LNCaP clone FGC (cell line): Measurements from ENCODE around the gene FAM83B.

ENCODE experiments used
- DNase-seq: peaks from one replicate; pipeline ENCODE4 v3.0.0-alpha.2; 2011; ENCODE audit warnings: low read depth
- H3K4me3 ChIP-seq: 2 replicates; pipeline ENCODE4 v1.5.1; 2011; ENCODE audit warnings: mild to moderate bottlenecking, low read depth, low read length, control low read depth
- CTCF ChIP-seq: IDR thresholded peaks from 2 replicates; pipeline ENCODE4 v1.5.1; 2012; ENCODE audit warnings: mild to moderate bottlenecking; ENCODE audit not compliant: control insufficient read depth, insufficient read depth; ENCODE audit errors: extremely low read depth

Gene FAM83B

GRCh38 chr6:54896302-54896701 lies 49.7 kb downstream of the FAM83B start:
- no peak for TF ChIP-seq CTCF
- no peak overlapping the region for H3K4me3 ChIP-seq
- DNase-seq, result no peak

- DNase-seq, result no peak
- no peak for TF ChIP-seq CTCF
- no peak overlapping the region for H3K4me3 ChIP-seq
Measured at GRCh38 chr6:54897462-54898189, 51.1 kb downstream of the FAM83B start.

- DNase-seq, result no peak
- TF ChIP-seq CTCF, result no peak
- no peak overlapping the region for H3K4me3 ChIP-seq
Measured at GRCh38 chr6:54898767-54899166, 52.2 kb downstream of the FAM83B start.

- H3K4me3 ChIP-seq, result no peak overlapping the region
- no peak for TF ChIP-seq CTCF
- DNase-seq, result no peak
Measured at GRCh38 chr6:54899442-54899841, 52.9 kb downstream of the FAM83B start.

GRCh38 chr6:54899986-54900385 lies 53.4 kb downstream of the FAM83B start:
- no peak for TF ChIP-seq CTCF
- no peak overlapping the region for H3K4me3 ChIP-seq
- DNase-seq, result no peak

- DNase-seq, result no peak
Measured at GRCh38 chr6:54900666-54901065, 54.1 kb downstream of the FAM83B start.

More at GRCh38 chr6:54900666-54901065, 54.1 kb downstream of the FAM83B start:
- no peak overlapping the region for H3K4me3 ChIP-seq
- no peak for TF ChIP-seq CTCF
